Muscle of leg (tissue), 11 donors: ENCODE results near the gene FBXO41. TPM values are rescaled to one million over a fixed set of nuclear protein-coding genes. Genes with fewer than 3 reads are reported as not detected.
A peak's percentile ranks its signal among the peaks of the same experiment; 100 is the strongest.

Source experiments
- DNase-seq: peaks from one replicate; pipeline ENCODE4 v3.0.0; 2013
- H3K27ac ChIP-seq: one replicate; pipeline ENCODE4 v1.5.1; 2013; ENCODE audit warnings: mild to moderate bottlenecking, low read length, control low read depth
- H3K27me3 ChIP-seq: one replicate; pipeline ENCODE4 v1.6.1; 2013; ENCODE audit warnings: low read length; ENCODE audit not compliant: control insufficient read depth, insufficient read depth
- H3K36me3 ChIP-seq: one replicate; pipeline ENCODE4 v1.6.1; 2013; ENCODE audit warnings: low read length; ENCODE audit not compliant: control insufficient read depth, insufficient read depth
- H3K4me1 ChIP-seq: one replicate; pipeline ENCODE4 v1.6.1; 2013; ENCODE audit warnings: low read length; ENCODE audit not compliant: control insufficient read depth, insufficient read depth
- H3K4me3 ChIP-seq: one replicate; pipeline ENCODE4 v1.5.1; 2013; ENCODE audit warnings: low read length, control low read depth
- H3K9me3 ChIP-seq: replicated peaks from 2 replicates; pipeline ENCODE4 v1.6.1; 2013; ENCODE audit warnings: low read depth, low read length; ENCODE audit not compliant: control insufficient read depth
- WGBS: methylation state at CpG from one replicate; pipeline ENCODE4 v1.1.5; 2013; ENCODE audit warnings: missing lambda C conversion rate; ENCODE audit not compliant: insufficient coverage; 5-methylcytosine and 5-hydroxymethylcytosine counted together
- polyA plus RNA-seq, 8 donors: library from polyadenylated mRNA; unstranded; fragments of 120-200 nt; gene quantifications; one replicate each; pipeline versions ENCODE4 v1.2.1 to v1.2.3, GENCODE V29; 2013; ENCODE audit warnings: inconsistent platforms in 1 of 8, low replicate concordance in 1 of 8; ENCODE audit not compliant: insufficient read length in 8 of 8, insufficient read depth in 1 of 8
- total RNA-seq: library from RNA; stranded (reverse); fragments of 120-200 nt; gene quantifications from one replicate; pipeline ENCODE4 v1.2.4, GENCODE V29; 2013

The FBXO41 gene
- total and polyA plus RNA-seq, 9 donors, result 0.09 to 0.40 (median 0.27) TPM

GRCh38 chr2:73289304-73289703 lies 5.0 kb upstream of the FBXO41 start:
- Histone ChIP-seq H3K4me1 (peaks cover 21% of the 10 kb centered on the region), H3K27me3 (peaks cover 66% of the 10 kb centered on the region), H3K27ac (no peak overlapping the region), H3K9me3 (peaks cover 4% of the 10 kb centered on the region), H3K36me3 (no peaks in the 10 kb centered on the region), H3K4me3 (no peak overlapping the region)
- DNase-seq, result no peak

GRCh38 chr2:73286134-73286655 lies 1.9 kb upstream of the FBXO41 start:
- H3K27me3 ChIP-seq, result peaks cover 57% of the 10 kb centered on the region
- no peak overlapping the region for H3K4me3 ChIP-seq
- H3K36me3 ChIP-seq, result no peaks in the 10 kb centered on the region
- peaks cover 15% of the 10 kb centered on the region for H3K4me1 ChIP-seq
- DNase-seq, result no peak
- H3K9me3 ChIP-seq, result peaks cover 2% of the 10 kb centered on the region
- H3K27ac ChIP-seq, result no peak overlapping the region
- 17% methylated on average over 1 of the region's 3 CpGs for WGBS

GRCh38 chr2:73285159-73285739 lies 971 bp upstream of the FBXO41 start:
- H3K9me3 ChIP-seq, result no peaks in the 10 kb centered on the region
- H3K36me3 ChIP-seq, result no peaks in the 10 kb centered on the region
- no peak overlapping the region for H3K4me3 ChIP-seq
- DNase-seq, result peak; percentile 30
- peaks cover 12% of the 10 kb centered on the region for H3K4me1 ChIP-seq
- no peak overlapping the region for H3K27ac ChIP-seq
- H3K27me3 ChIP-seq, result peaks cover 50% of the 10 kb centered on the region
- WGBS, result 31% methylated on average over 3 of the region's 5 CpGs

- DNase-seq, result no peak
- no peak overlapping the region for H3K27ac ChIP-seq
- H3K27me3 ChIP-seq, result peaks cover 41% of the 10 kb centered on the region
- no peaks in the 10 kb centered on the region for H3K36me3 ChIP-seq
- WGBS, result 0% methylated on average over 24 of the region's 43 CpGs
- peak overlapping the region; percentile 43 for H3K4me3 ChIP-seq
- H3K4me1 ChIP-seq, result peaks cover 12% of the 10 kb centered on the region
- H3K9me3 ChIP-seq, result no peaks in the 10 kb centered on the region
Observed at GRCh38 chr2:73283545-73284295, 558 bp downstream of the FBXO41 start.

GRCh38 chr2:73282924-73283544 lies 1.2 kb downstream of the FBXO41 start:
- Histone ChIP-seq H3K27ac (no peak overlapping the region), H3K27me3 (peaks cover 41% of the 10 kb centered on the region), H3K4me3 (no peak overlapping the region), H3K36me3 (no peaks in the 10 kb centered on the region), H3K9me3 (no peaks in the 10 kb centered on the region), H3K4me1 (peaks cover 12% of the 10 kb centered on the region)
- WGBS, result 35% methylated on average over 4 of the region's 5 CpGs
- no peak for DNase-seq

GRCh38 chr2:73281244-73281643 lies 3.0 kb downstream of the FBXO41 start:
- no peaks in the 10 kb centered on the region for H3K9me3 ChIP-seq
- peaks cover 35% of the 10 kb centered on the region for H3K27me3 ChIP-seq
- no peak overlapping the region for H3K27ac ChIP-seq
- no peak overlapping the region for H3K4me3 ChIP-seq
- DNase-seq, result no peak
- peaks cover 12% of the 10 kb centered on the region for H3K4me1 ChIP-seq
- no peaks in the 10 kb centered on the region for H3K36me3 ChIP-seq

GRCh38 chr2:73279852-73280251 lies 4.4 kb downstream of the FBXO41 start:
- 53% methylated on average over 6 of the region's 9 CpGs for WGBS

GRCh38 chr2:73272270-73272669 lies 12.0 kb downstream of the FBXO41 start:
- no peaks in the 10 kb centered on the region for H3K9me3 ChIP-seq
- H3K4me1 ChIP-seq, result no peaks in the 10 kb centered on the region
- DNase-seq, result no peak
- WGBS, result 67% methylated on average over 1 of the region's 1 CpG
- no peak overlapping the region for H3K27ac ChIP-seq
- H3K4me3 ChIP-seq, result no peak overlapping the region
- peaks cover 37% of the 10 kb centered on the region for H3K27me3 ChIP-seq
- H3K36me3 ChIP-seq, result no peaks in the 10 kb centered on the region

More at GRCh38 chr2:73279852-73280251, 4.4 kb downstream of the FBXO41 start:
- peaks cover 10% of the 10 kb centered on the region for H3K4me1 ChIP-seq
- no peak overlapping the region for H3K4me3 ChIP-seq
- H3K9me3 ChIP-seq, result no peaks in the 10 kb centered on the region
- no peak for DNase-seq
- peaks cover 25% of the 10 kb centered on the region for H3K27me3 ChIP-seq
- H3K27ac ChIP-seq, result no peak overlapping the region
- no peaks in the 10 kb centered on the region for H3K36me3 ChIP-seq

- DNase-seq, result no peak
- Histone ChIP-seq H3K36me3 (no peaks in the 10 kb centered on the region), H3K27ac (no peak overlapping the region), H3K27me3 (peaks cover 43% of the 10 kb centered on the region), H3K4me3 (no peak overlapping the region), H3K9me3 (no peaks in the 10 kb centered on the region), H3K4me1 (peaks cover 3% of the 10 kb centered on the region)
- WGBS, result 3% methylated on average over 12 of the region's 22 CpGs
Observed at GRCh38 chr2:73269686-73270465, 14.4 kb downstream of the FBXO41 start.
